ENCODE results near the gene IP6K2.

GRCh38 chr3:48678566-48679380 is 38.2 kb downstream of the IP6K2 start:
- no peak for TF ChIP-seq CTCF (IDR thresholded peaks at IDR 0.05; ENCODE audit: low read length)
- no peak for TF ChIP-seq EZH2 (IDR thresholded peaks at IDR 0.05; ENCODE audit: borderline replicate concordance, low read length)
